ENCODE measurements around the gene LTBP3.

The LTBP3 gene

DNA sequence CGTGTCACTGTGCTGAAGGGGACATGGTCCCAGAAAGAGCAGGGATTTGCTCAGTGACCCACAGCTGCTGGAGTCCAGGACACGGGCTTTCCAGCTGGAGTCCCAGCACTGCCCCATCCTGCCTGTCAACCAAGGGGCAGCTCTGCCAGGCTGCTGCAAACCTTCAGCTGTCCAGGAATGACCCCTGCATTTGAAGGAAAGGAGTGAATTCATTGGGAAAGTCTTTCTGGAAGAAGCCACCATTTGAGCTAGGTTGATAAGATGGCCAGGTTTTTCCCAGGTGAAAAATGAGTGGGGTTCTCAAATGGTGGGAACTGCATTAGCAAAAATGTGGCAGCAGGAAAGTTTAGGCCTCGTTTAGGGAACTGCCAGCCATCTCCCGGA, 28.1 kb upstream of the LTBP3 start:
- H4K91ac ChIP-seq (ENCODE audit: low read depth, low read length): no peak overlapping the region
- H3K79me1 ChIP-seq (ENCODE audit: low read length): no peaks in the 10 kb centered on the region
- no peak overlapping the region for H2AFZ ChIP-seq (ENCODE audit: insufficient read depth, low read length, poor library complexity)
- no peak overlapping the region for H4K12ac ChIP-seq (ENCODE audit: low read depth, low read length)
- H3K9ac ChIP-seq (ENCODE audit: low read length): no peak overlapping the region
- H3K14ac ChIP-seq (ENCODE audit: low read length): no peak overlapping the region
- no peak overlapping the region for H3K4me3 ChIP-seq (ENCODE audit: low read depth, low read length)
- H3K27ac ChIP-seq (ENCODE audit: low read depth, low read length): no peak overlapping the region
- H3K27me3 ChIP-seq (ENCODE audit: insufficient read depth, low read length): no peaks in the 10 kb centered on the region
- H3K4me2 ChIP-seq (ENCODE audit: low read length): no peak overlapping the region
- H2BK12ac ChIP-seq (ENCODE audit: low read length): no peak overlapping the region
- no peak overlapping the region for H4K8ac ChIP-seq (ENCODE audit: low read depth, low read length)
- WGBS (ENCODE audit: extremely low coverage, insufficient coverage, insufficient read length): no CpG with 5 or more reads among the region's 4 CpGs
- no peak for DNase-seq
- H3K79me2 ChIP-seq (ENCODE audit: control insufficient read depth, insufficient read depth, low read length, poor library complexity): no peaks in the 10 kb centered on the region
- no peak overlapping the region for H2BK120ac ChIP-seq (ENCODE audit: insufficient read depth, low read length, poor library complexity)
- peaks cover 4% of the 10 kb centered on the region for H3K9me3 ChIP-seq (ENCODE audit: insufficient read depth, low read depth, low read length)
- H3K4me1 ChIP-seq (ENCODE audit: control insufficient read depth in 1 of 2, insufficient read depth in 2 of 2, low read length in 2 of 2): no peaks in the 10 kb centered on the region
- no peak overlapping the region for H3K4ac ChIP-seq (ENCODE audit: low read depth, low read length)
- H3K23ac ChIP-seq (ENCODE audit: low read length): no peak overlapping the region
- no peak overlapping the region for H2BK5ac ChIP-seq (ENCODE audit: low read depth, low read length, poor library complexity)
- H3K36me3 ChIP-seq (ENCODE audit: control insufficient read depth in 1 of 2, insufficient read depth in 2 of 2, low read length in 2 of 2): peaks cover 15 to 21% of the 10 kb centered on the region in 2 experiments
- H3K18ac ChIP-seq (ENCODE audit: low read length): no peak overlapping the region
- no peak overlapping the region for H2AK5ac ChIP-seq (ENCODE audit: low read length)

- Histone ChIP-seq H2AK5ac (ENCODE audit: low read length) (no peak overlapping the region), H3K36me3 (ENCODE audit: control insufficient read depth in 1 of 2, insufficient read depth in 2 of 2, low read length in 2 of 2) (peaks cover 17 to 23% of the 10 kb centered on the region in 2 experiments), H3K14ac (ENCODE audit: low read length) (no peak overlapping the region), H3K27ac (ENCODE audit: low read depth, low read length) (no peak overlapping the region), H3K4ac (ENCODE audit: low read depth, low read length) (no peak overlapping the region), H3K79me2 (ENCODE audit: control insufficient read depth, insufficient read depth, low read length, poor library complexity) (no peaks in the 10 kb centered on the region), H3K79me1 (ENCODE audit: low read length) (no peaks in the 10 kb centered on the region), H3K23ac (ENCODE audit: low read length) (no peak overlapping the region), H4K8ac (ENCODE audit: low read depth, low read length) (no peak overlapping the region), H2BK5ac (ENCODE audit: low read depth, low read length, poor library complexity) (no peak overlapping the region), H4K12ac (ENCODE audit: low read depth, low read length) (no peak overlapping the region), H2BK12ac (ENCODE audit: low read length) (no peak overlapping the region), H3K4me2 (ENCODE audit: low read length) (no peak overlapping the region), H3K18ac (ENCODE audit: low read length) (no peak overlapping the region), H4K91ac (ENCODE audit: low read depth, low read length) (no peak overlapping the region), H3K4me3 (ENCODE audit: low read depth, low read length) (no peak overlapping the region), H2BK120ac (ENCODE audit: insufficient read depth, low read length, poor library complexity) (no peak overlapping the region), H2AFZ (ENCODE audit: insufficient read depth, low read length, poor library complexity) (no peak overlapping the region), H3K4me1 (ENCODE audit: control insufficient read depth in 1 of 2, insufficient read depth in 2 of 2, low read length in 2 of 2) (no peaks in the 10 kb centered on the region), H3K9me3 (ENCODE audit: insufficient read depth, low read depth, low read length) (peaks cover 4% of the 10 kb centered on the region), H3K9ac (ENCODE audit: low read length) (no peak overlapping the region), H3K27me3 (ENCODE audit: insufficient read depth, low read length) (no peaks in the 10 kb centered on the region)
- no CpG with 5 or more reads among the region's 51 CpGs for WGBS (ENCODE audit: extremely low coverage, insufficient coverage, insufficient read length)
- no peak for DNase-seq
These were observed 27.5 kb upstream of the LTBP3 start for GRCh38 chr11:65585396-65586246.

- WGBS (ENCODE audit: extremely low coverage, insufficient coverage, insufficient read length): no CpG with 5 or more reads among the region's 46 CpGs
These were observed 26.6 kb upstream of the LTBP3 start for GRCh38 chr11:65584723-65585171.

GRCh38 chr11:65584106-65584505, 25.9 kb upstream of the LTBP3 start:
- H2AFZ ChIP-seq (ENCODE audit: insufficient read depth, low read length, poor library complexity): no peak overlapping the region
- H3K4ac ChIP-seq (ENCODE audit: low read depth, low read length): no peak overlapping the region
- H3K9ac ChIP-seq (ENCODE audit: low read length): no peak overlapping the region
- H3K14ac ChIP-seq (ENCODE audit: low read length): no peak overlapping the region
- no peak overlapping the region for H4K8ac ChIP-seq (ENCODE audit: low read depth, low read length)
- H3K4me3 ChIP-seq (ENCODE audit: low read depth, low read length): no peak overlapping the region
- H2BK120ac ChIP-seq (ENCODE audit: insufficient read depth, low read length, poor library complexity): no peak overlapping the region
- no peak overlapping the region for H2AK5ac ChIP-seq (ENCODE audit: low read length)
- DNase-seq: no peak
- H3K4me1 ChIP-seq (ENCODE audit: control insufficient read depth in 1 of 2, insufficient read depth in 2 of 2, low read length in 2 of 2): peaks cover 0 to 3% of the 10 kb centered on the region in 2 experiments
- no peak overlapping the region for H4K12ac ChIP-seq (ENCODE audit: low read depth, low read length)
- no peak overlapping the region for H2BK5ac ChIP-seq (ENCODE audit: low read depth, low read length, poor library complexity)
- no peaks in the 10 kb centered on the region for H3K27me3 ChIP-seq (ENCODE audit: insufficient read depth, low read length)
- H3K9me3 ChIP-seq (ENCODE audit: insufficient read depth, low read depth, low read length): no peaks in the 10 kb centered on the region
- H3K79me1 ChIP-seq (ENCODE audit: low read length): no peaks in the 10 kb centered on the region
- no CpG with 5 or more reads among the region's 8 CpGs for WGBS (ENCODE audit: extremely low coverage, insufficient coverage, insufficient read length)
- H2BK12ac ChIP-seq (ENCODE audit: low read length): no peak overlapping the region
- H4K91ac ChIP-seq (ENCODE audit: low read depth, low read length): no peak overlapping the region
- H3K79me2 ChIP-seq (ENCODE audit: control insufficient read depth, insufficient read depth, low read length, poor library complexity): no peaks in the 10 kb centered on the region
- no peak overlapping the region for H3K18ac ChIP-seq (ENCODE audit: low read length)
- peaks cover 22 to 31% of the 10 kb centered on the region in 2 experiments for H3K36me3 ChIP-seq (ENCODE audit: control insufficient read depth in 1 of 2, insufficient read depth in 2 of 2, low read length in 2 of 2)
- no peak overlapping the region for H3K27ac ChIP-seq (ENCODE audit: low read depth, low read length)
- no peak overlapping the region for H3K4me2 ChIP-seq (ENCODE audit: low read length)
- H3K23ac ChIP-seq (ENCODE audit: low read length): no peak overlapping the region

More at GRCh38 chr11:65584723-65585171, 26.6 kb upstream of the LTBP3 start:
- H3K4me2 ChIP-seq (ENCODE audit: low read length): no peak overlapping the region
- no peaks in the 10 kb centered on the region for H3K79me1 ChIP-seq (ENCODE audit: low read length)
- H2AK5ac ChIP-seq (ENCODE audit: low read length): no peak overlapping the region
- no peak overlapping the region for H3K4ac ChIP-seq (ENCODE audit: low read depth, low read length)
- H2AFZ ChIP-seq (ENCODE audit: insufficient read depth, low read length, poor library complexity): no peak overlapping the region
- no peak overlapping the region for H2BK12ac ChIP-seq (ENCODE audit: low read length)
- H4K91ac ChIP-seq (ENCODE audit: low read depth, low read length): no peak overlapping the region
- peaks cover under 1% of the 10 kb centered on the region for H3K9me3 ChIP-seq (ENCODE audit: insufficient read depth, low read depth, low read length)
- no peak overlapping the region for H3K18ac ChIP-seq (ENCODE audit: low read length)
- H3K36me3 ChIP-seq (ENCODE audit: control insufficient read depth in 1 of 2, insufficient read depth in 2 of 2, low read length in 2 of 2): peaks cover 19 to 25% of the 10 kb centered on the region in 2 experiments
- no peak overlapping the region for H3K9ac ChIP-seq (ENCODE audit: low read length)
- no peak for DNase-seq
- no peak overlapping the region for H4K8ac ChIP-seq (ENCODE audit: low read depth, low read length)
- no peak overlapping the region for H3K14ac ChIP-seq (ENCODE audit: low read length)
- H4K12ac ChIP-seq (ENCODE audit: low read depth, low read length): no peak overlapping the region
- no peak overlapping the region for H3K4me3 ChIP-seq (ENCODE audit: low read depth, low read length)
- peaks cover 0 to 3% of the 10 kb centered on the region in 2 experiments for H3K4me1 ChIP-seq (ENCODE audit: control insufficient read depth in 1 of 2, insufficient read depth in 2 of 2, low read length in 2 of 2)
- no peaks in the 10 kb centered on the region for H3K79me2 ChIP-seq (ENCODE audit: control insufficient read depth, insufficient read depth, low read length, poor library complexity)
- H3K27ac ChIP-seq (ENCODE audit: low read depth, low read length): no peak overlapping the region
- H3K27me3 ChIP-seq (ENCODE audit: insufficient read depth, low read length): no peaks in the 10 kb centered on the region
- H2BK5ac ChIP-seq (ENCODE audit: low read depth, low read length, poor library complexity): no peak overlapping the region
- H3K23ac ChIP-seq (ENCODE audit: low read length): no peak overlapping the region
- H2BK120ac ChIP-seq (ENCODE audit: insufficient read depth, low read length, poor library complexity): no peak overlapping the region

All from trophoblast cell (in vitro differentiated cells and primary cell).